Measurements from ENCODE around the gene ZSCAN5B. TPM values are rescaled to one million over a fixed set of nuclear protein-coding genes. Genes with fewer than 3 reads are reported as not detected.
"Not testable (repeated sequence)": the region's sequence is repeated elsewhere in the genome, so short reads cannot be mapped to it uniquely, and the experiment has no call there.

Gene ZSCAN5B, protein sequence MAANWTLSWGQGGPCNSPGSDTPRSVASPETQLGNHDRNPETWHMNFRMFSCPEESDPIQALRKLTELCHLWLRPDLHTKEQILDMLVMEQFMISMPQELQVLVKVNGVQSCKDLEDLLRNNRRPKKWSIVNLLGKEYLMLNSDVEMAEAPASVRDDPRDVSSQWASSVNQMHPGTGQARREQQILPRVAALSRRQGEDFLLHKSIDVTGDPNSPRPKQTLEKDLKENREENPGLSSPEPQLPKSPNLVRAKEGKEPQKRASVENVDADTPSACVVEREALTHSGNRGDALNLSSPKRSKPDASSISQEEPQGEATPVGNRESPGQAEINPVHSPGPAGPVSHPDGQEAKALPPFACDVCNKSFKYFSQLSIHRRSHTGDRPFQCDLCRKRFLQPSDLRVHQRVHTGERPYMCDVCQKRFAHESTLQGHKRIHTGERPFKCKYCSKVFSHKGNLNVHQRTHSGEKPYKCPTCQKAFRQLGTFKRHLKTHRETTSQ
- polyA plus RNA-seq (2013, experiment 1 of 2), result 0.06 TPM
- polyA plus RNA-seq (2013, experiment 2 of 2), result 0.08 TPM

GRCh38 chr19:56197646-56198045 is at the start of gene ZSCAN5B:
TSS of gene ZSCAN5B (minus strand) at chr19:56197783. CDS start at chr19:56193052, 4,731 bp downstream.
- not testable (repeated sequence) for H4K91ac ChIP-seq (ENCODE audit: low read depth, low read length, poor library complexity); H2BK12ac ChIP-seq (ENCODE audit: low read length); H4K8ac ChIP-seq (ENCODE audit: low read depth, low read length); H3K4me1 ChIP-seq (ENCODE audit: control insufficient read depth in 2 of 2, insufficient read depth in 1 of 2, low read depth in 1 of 2, low read length in 2 of 2); H2AK5ac ChIP-seq (ENCODE audit: low read depth, low read length); H3K14ac ChIP-seq (ENCODE audit: low read length); H2AFZ ChIP-seq (ENCODE audit: low read length); H2BK5ac ChIP-seq (ENCODE audit: low read length); H3K27ac ChIP-seq (replicated peaks; ENCODE audit: low read length); H3K27me3 ChIP-seq (ENCODE audit: control insufficient read depth in 3 of 3, insufficient read depth in 3 of 3, low read depth in 1 of 3, low read length in 3 of 3); H3K4me3 ChIP-seq (ENCODE audit: low read length in 2 of 2); H3K36me3 ChIP-seq (replicated peaks in 1 of 2; ENCODE audit: control insufficient read depth in 2 of 2, insufficient read depth in 2 of 2, low read length in 2 of 2); H3K4ac ChIP-seq (ENCODE audit: low read length); H3K18ac ChIP-seq (ENCODE audit: low read length); H3K23ac ChIP-seq (ENCODE audit: low read depth, low read length, poor library complexity); H2BK120ac ChIP-seq (ENCODE audit: low read depth, low read length); H3K9me3 ChIP-seq (replicated peaks in 1 of 2; ENCODE audit: control insufficient read depth in 2 of 2, insufficient read depth in 1 of 2, low read depth in 1 of 2, low read length in 2 of 2); H2BK15ac ChIP-seq (ENCODE audit: low read length); H3K79me1 ChIP-seq (ENCODE audit: low read depth, low read length); H3K9ac ChIP-seq (ENCODE audit: low read depth, low read length, poor library complexity); H3K4me2 ChIP-seq (ENCODE audit: insufficient read depth, low read length, poor library complexity, severe bottlenecking); DNase-seq (ENCODE audit: low spot score)
- WGBS, 2 donors (ENCODE audit: extremely low coverage in 2 of 2, insufficient read length in 2 of 2, insufficient replicate concordance in 1 of 2), result no CpG with 5 or more reads among the region's 23 CpGs

- not testable (repeated sequence) for H3K14ac ChIP-seq (ENCODE audit: low read length); H2BK120ac ChIP-seq (ENCODE audit: low read depth, low read length); H4K91ac ChIP-seq (ENCODE audit: low read depth, low read length, poor library complexity); H3K27me3 ChIP-seq (ENCODE audit: control insufficient read depth in 3 of 3, insufficient read depth in 3 of 3, low read depth in 1 of 3, low read length in 3 of 3); H3K4me2 ChIP-seq (ENCODE audit: insufficient read depth, low read length, poor library complexity, severe bottlenecking); H3K9me3 ChIP-seq (replicated peaks in 1 of 2; ENCODE audit: control insufficient read depth in 2 of 2, insufficient read depth in 1 of 2, low read depth in 1 of 2, low read length in 2 of 2); H2AFZ ChIP-seq (ENCODE audit: low read length); H3K36me3 ChIP-seq (replicated peaks in 1 of 2; ENCODE audit: control insufficient read depth in 2 of 2, insufficient read depth in 2 of 2, low read length in 2 of 2); H3K27ac ChIP-seq (replicated peaks; ENCODE audit: low read length); H4K8ac ChIP-seq (ENCODE audit: low read depth, low read length); H3K23ac ChIP-seq (ENCODE audit: low read depth, low read length, poor library complexity); H3K4me1 ChIP-seq (ENCODE audit: control insufficient read depth in 2 of 2, insufficient read depth in 1 of 2, low read depth in 1 of 2, low read length in 2 of 2); H3K9ac ChIP-seq (ENCODE audit: low read depth, low read length, poor library complexity); H2BK5ac ChIP-seq (ENCODE audit: low read length); H3K79me1 ChIP-seq (ENCODE audit: low read depth, low read length); H3K4ac ChIP-seq (ENCODE audit: low read length); H2BK12ac ChIP-seq (ENCODE audit: low read length); H2BK15ac ChIP-seq (ENCODE audit: low read length); H3K4me3 ChIP-seq (ENCODE audit: low read length in 2 of 2); H2AK5ac ChIP-seq (ENCODE audit: low read depth, low read length); DNase-seq (ENCODE audit: low spot score); H3K18ac ChIP-seq (ENCODE audit: low read length)
- no CpG with 5 or more reads among the region's 4 CpGs for WGBS, 2 donors (ENCODE audit: extremely low coverage in 2 of 2, insufficient read length in 2 of 2, insufficient replicate concordance in 1 of 2)
Observed at GRCh38 chr19:56245764-56246163, 48.2 kb upstream of the ZSCAN5B start.

DNA sequence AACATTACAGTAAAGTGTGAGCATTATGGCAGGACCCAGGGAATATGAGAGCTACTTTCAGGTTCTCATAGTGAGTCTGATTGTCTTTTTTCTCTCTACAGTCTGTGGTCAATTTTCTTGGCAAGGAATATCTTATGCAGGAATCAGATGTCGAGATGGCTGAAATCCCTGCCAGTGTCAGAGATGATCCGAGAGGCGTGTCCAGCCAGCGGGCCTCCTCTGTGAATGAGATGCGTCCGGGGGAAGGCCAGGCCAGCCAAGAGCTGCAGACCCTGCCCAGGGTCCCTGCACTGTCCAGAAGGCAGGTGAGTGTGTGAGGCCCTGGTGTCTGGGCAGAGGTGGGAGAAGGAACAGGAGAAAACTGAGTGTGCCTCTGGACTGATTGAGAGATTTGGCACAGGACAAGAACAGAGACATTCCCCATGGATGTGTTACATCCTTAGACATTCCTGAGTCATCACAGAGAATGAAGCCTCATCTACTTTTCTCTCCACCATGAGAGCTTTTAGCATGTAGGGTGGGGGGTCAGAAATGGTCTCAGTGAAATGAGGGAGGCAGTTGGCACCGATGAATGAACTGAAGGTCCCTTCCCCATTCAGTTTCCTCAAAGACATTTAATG is 47.6 kb upstream of the ZSCAN5B start:
- Histone ChIP-seq H3K36me3 (replicated peaks in 1 of 2; ENCODE audit: control insufficient read depth in 2 of 2, insufficient read depth in 2 of 2, low read length in 2 of 2) (no peaks in the 10 kb centered on the region), H3K79me1 (ENCODE audit: low read depth, low read length) (no peaks in the 10 kb centered on the region), H3K23ac (ENCODE audit: low read depth, low read length, poor library complexity) (no peak overlapping the region), H2BK15ac (ENCODE audit: low read length) (no peak overlapping the region), H3K9ac (ENCODE audit: low read depth, low read length, poor library complexity) (no peak overlapping the region), H3K14ac (ENCODE audit: low read length) (no peak overlapping the region), H2BK12ac (ENCODE audit: low read length) (no peak overlapping the region), H4K91ac (ENCODE audit: low read depth, low read length, poor library complexity) (no peak overlapping the region), H2AFZ (ENCODE audit: low read length) (no peak overlapping the region), H3K27me3 (ENCODE audit: control insufficient read depth in 3 of 3, insufficient read depth in 3 of 3, low read depth in 1 of 3, low read length in 3 of 3) (no peaks in the 10 kb centered on the region), H3K4me3 (ENCODE audit: low read length in 2 of 2) (no peak overlapping the region), H3K9me3 (replicated peaks in 1 of 2; ENCODE audit: control insufficient read depth in 2 of 2, insufficient read depth in 1 of 2, low read depth in 1 of 2, low read length in 2 of 2) (no peaks in the 10 kb centered on the region), H2AK5ac (ENCODE audit: low read depth, low read length) (no peak overlapping the region), H3K18ac (ENCODE audit: low read length) (peak overlapping the region; percentile 27), H3K4me2 (ENCODE audit: insufficient read depth, low read length, poor library complexity, severe bottlenecking) (no peak overlapping the region), H3K4ac (ENCODE audit: low read length) (no peak overlapping the region), H2BK120ac (ENCODE audit: low read depth, low read length) (no peak overlapping the region), H2BK5ac (ENCODE audit: low read length) (no peak overlapping the region), H3K27ac (replicated peaks; ENCODE audit: low read length) (no peak overlapping the region), H4K8ac (ENCODE audit: low read depth, low read length) (no peak overlapping the region), H3K4me1 (ENCODE audit: control insufficient read depth in 2 of 2, insufficient read depth in 1 of 2, low read depth in 1 of 2, low read length in 2 of 2) (no peaks in the 10 kb centered on the region)
- WGBS, 2 donors (ENCODE audit: extremely low coverage in 2 of 2, insufficient read length in 2 of 2, insufficient replicate concordance in 1 of 2), result no CpG with 5 or more reads among the region's 7 CpGs
- no peak for DNase-seq (ENCODE audit: low spot score)

- H3K18ac ChIP-seq (ENCODE audit: low read length), result no peak overlapping the region
- H3K27ac ChIP-seq (replicated peaks; ENCODE audit: low read length), result no peak overlapping the region
- H4K8ac ChIP-seq (ENCODE audit: low read depth, low read length), result no peak overlapping the region
- H2BK12ac ChIP-seq (ENCODE audit: low read length), result no peak overlapping the region
- H3K9ac ChIP-seq (ENCODE audit: low read depth, low read length, poor library complexity), result no peak overlapping the region
- no peak overlapping the region for H2BK5ac ChIP-seq (ENCODE audit: low read length)
- no peak overlapping the region for H3K14ac ChIP-seq (ENCODE audit: low read length)
- peaks cover 0 to 2% (median 0%) of the 10 kb centered on the region in 3 experiments for H3K27me3 ChIP-seq (ENCODE audit: control insufficient read depth in 3 of 3, insufficient read depth in 3 of 3, low read depth in 1 of 3, low read length in 3 of 3)
- no peak overlapping the region for H2BK15ac ChIP-seq (ENCODE audit: low read length)
- no peak overlapping the region for H2BK120ac ChIP-seq (ENCODE audit: low read depth, low read length)
- no peak overlapping the region for H3K23ac ChIP-seq (ENCODE audit: low read depth, low read length, poor library complexity)
- no peak overlapping the region for H2AK5ac ChIP-seq (ENCODE audit: low read depth, low read length)
- H3K4ac ChIP-seq (ENCODE audit: low read length), result no peak overlapping the region
- no peak overlapping the region for H2AFZ ChIP-seq (ENCODE audit: low read length)
- H3K4me2 ChIP-seq (ENCODE audit: insufficient read depth, low read length, poor library complexity, severe bottlenecking), result no peak overlapping the region
- no peaks in the 10 kb centered on the region for H3K79me1 ChIP-seq (ENCODE audit: low read depth, low read length)
- peaks cover 0 to 3% of the 10 kb centered on the region in 2 donors for H3K36me3 ChIP-seq (replicated peaks in 1 of 2; ENCODE audit: control insufficient read depth in 2 of 2, insufficient read depth in 2 of 2, low read length in 2 of 2)
- H4K91ac ChIP-seq (ENCODE audit: low read depth, low read length, poor library complexity), result no peak overlapping the region
- DNase-seq (ENCODE audit: low spot score), result no peak
- no peaks in the 10 kb centered on the region for H3K4me1 ChIP-seq (ENCODE audit: control insufficient read depth in 2 of 2, insufficient read depth in 1 of 2, low read depth in 1 of 2, low read length in 2 of 2)
- H3K4me3 ChIP-seq (ENCODE audit: low read length in 2 of 2), result no peak overlapping the region
- WGBS, 2 donors (ENCODE audit: extremely low coverage in 2 of 2, insufficient read length in 2 of 2, insufficient replicate concordance in 1 of 2), result no CpG with 5 or more reads among the region's 9 CpGs
- peaks cover 0 to 2% of the 10 kb centered on the region in 2 donors for H3K9me3 ChIP-seq (replicated peaks in 1 of 2; ENCODE audit: control insufficient read depth in 2 of 2, insufficient read depth in 1 of 2, low read depth in 1 of 2, low read length in 2 of 2)
Observed at GRCh38 chr19:56223481-56223880, 25.9 kb upstream of the ZSCAN5B start.
